BE2C (cell line): ENCODE data around the gene RNF212.

Experiments used
- DNase-seq: peaks from one replicate; pipeline ENCODE4 v3.0.0-alpha.2; 2020
- H3K27me3 ChIP-seq: fragments of 250-450 bp; sonication (Bioruptor Pico); 2 replicates; pipeline ENCODE4 v1.5.1; 2020; ENCODE audit warnings: mild to moderate bottlenecking
- H3K36me3 ChIP-seq: fragments of 250-450 bp; sonication (Bioruptor Pico); 2 replicates; pipeline ENCODE4 v1.5.1; 2020; ENCODE audit warnings: mild to moderate bottlenecking
- H3K4me1 ChIP-seq: fragments of 250-450 bp; sonication (Bioruptor Pico); 2 replicates; pipeline ENCODE4 v1.5.1; 2020
- H3K4me3 ChIP-seq: 2 replicates; pipeline ENCODE4 v1.5.1; 2011; ENCODE audit warnings: low read depth, low read length
- H3K9me3 ChIP-seq: fragments of 250-450 bp; sonication (Bioruptor Pico); 2 replicates; pipeline ENCODE4 v1.5.1; 2020
- CTCF ChIP-seq: IDR thresholded peaks from 2 replicates; pipeline ENCODE4 v1.5.1; 2012; ENCODE audit warnings: mild to moderate bottlenecking, low read depth, low read length

The RNF212 gene

GRCh38 chr4:1061760-1062159 is 51.6 kb downstream of the RNF212 start:
- peaks cover 82% of the 10 kb centered on the region for H3K27me3 ChIP-seq
- DNase-seq = no peak
- H3K36me3 ChIP-seq = no peaks in the 10 kb centered on the region
- no peaks in the 10 kb centered on the region for H3K9me3 ChIP-seq
- H3K4me3 ChIP-seq = no peak overlapping the region
- H3K4me1 ChIP-seq = no peaks in the 10 kb centered on the region
- TF ChIP-seq CTCF = no peak

- TF ChIP-seq CTCF = no peak
- Histone ChIP-seq H3K27me3 (peaks cover 85% of the 10 kb centered on the region), H3K4me1 (no peaks in the 10 kb centered on the region), H3K36me3 (no peaks in the 10 kb centered on the region), H3K4me3 (no peak overlapping the region), H3K9me3 (no peaks in the 10 kb centered on the region)
- no peak for DNase-seq
These were observed 52.2 kb downstream of the RNF212 start for GRCh38 chr4:1061056-1061700.

GRCh38 chr4:1060621-1061020 is 52.7 kb downstream of the RNF212 start:
- Histone ChIP-seq H3K4me3 (no peak overlapping the region), H3K9me3 (no peaks in the 10 kb centered on the region), H3K36me3 (no peaks in the 10 kb centered on the region), H3K27me3 (peaks cover 89% of the 10 kb centered on the region), H3K4me1 (no peaks in the 10 kb centered on the region)
- no peak for TF ChIP-seq CTCF
- no peak for DNase-seq

GRCh38 chr4:1060121-1060520 is 53.2 kb downstream of the RNF212 start:
- Histone ChIP-seq H3K9me3 (no peaks in the 10 kb centered on the region), H3K36me3 (no peaks in the 10 kb centered on the region), H3K4me3 (no peak overlapping the region), H3K4me1 (no peaks in the 10 kb centered on the region), H3K27me3 (peaks cover 89% of the 10 kb centered on the region)
- no peak for DNase-seq
- TF ChIP-seq CTCF = no peak

GRCh38 chr4:1058997-1059665 is 54.2 kb downstream of the RNF212 start:
- no peak for TF ChIP-seq CTCF
- H3K27me3 ChIP-seq = peaks cover 84% of the 10 kb centered on the region
- H3K4me1 ChIP-seq = no peaks in the 10 kb centered on the region
- H3K4me3 ChIP-seq = no peak overlapping the region
- H3K36me3 ChIP-seq = no peaks in the 10 kb centered on the region
- no peak for DNase-seq
- H3K9me3 ChIP-seq = no peaks in the 10 kb centered on the region

GRCh38 chr4:1058198-1058996 is 55.0 kb downstream of the RNF212 start:
- no peak for TF ChIP-seq CTCF
- Histone ChIP-seq H3K9me3 (no peaks in the 10 kb centered on the region), H3K27me3 (peaks cover 81% of the 10 kb centered on the region), H3K4me1 (no peaks in the 10 kb centered on the region), H3K4me3 (no peak overlapping the region), H3K36me3 (no peaks in the 10 kb centered on the region)
- no peak for DNase-seq
